Breast epithelium (tissue), 4 donors: Measurements from ENCODE around the gene ADGRG1. TPM values are rescaled to one million over a fixed set of nuclear protein-coding genes. Genes with fewer than 3 reads are reported as not detected.
A peak's percentile ranks its signal among the peaks of the same experiment; 100 is the strongest.

Experiments
- DNase-seq, 2 donors: peaks; one replicate each; pipeline ENCODE4 v3.0.0-alpha.2; 2019; ENCODE audit warnings: low spot score in 2 of 2
- H3K27ac ChIP-seq, 2 donors: fragments of 200-600 bp; sonication (generic) in 1 of 2; one replicate each; pipeline ENCODE4 v1.5.1; 2016 to 2019; ENCODE audit warnings: mild to moderate bottlenecking in 1 of 2
- H3K27me3 ChIP-seq, 2 donors: fragments of 200-600 bp; sonication (generic) in 1 of 2; one replicate each; pipeline versions ENCODE4 v1.5.1 to v1.6.0; 2017 to 2019; ENCODE audit warnings: control low read depth in 1 of 2, mild to moderate bottlenecking in 1 of 2
- H3K36me3 ChIP-seq: fragments of 200-600 bp; one replicate; pipeline ENCODE4 v1.5.1; 2019
- H3K4me1 ChIP-seq, 2 donors: fragments of 200-600 bp; sonication (generic); one replicate each; pipeline ENCODE4 v1.5.1; 2016 to 2019; ENCODE audit warnings: control low read depth in 1 of 2
- H3K4me3 ChIP-seq, 3 donors: fragments of 200-600 bp; sonication (generic); 1 replicate in 2 of 3; 2 replicates in 1 of 3; pipeline ENCODE4 v1.5.1; 2016 to 2019; ENCODE audit warnings: mild to moderate bottlenecking in 3 of 3, moderate library complexity in 2 of 3
- H3K9me3 ChIP-seq, 2 donors: fragments of 200-600 bp; sonication (generic) in 1 of 2; one replicate each; pipeline ENCODE4 v1.5.1; 2016 to 2019; ENCODE audit warnings: control low read depth in 1 of 2
- POLR2A ChIP-seq: fragments of 450-650 bp; IDR thresholded peaks from one replicate; pipeline ENCODE4 v1.6.1; 2016; ENCODE audit warnings: antibody characterized with exemption, mild to moderate bottlenecking, moderate library complexity
- POLR2AphosphoS5 ChIP-seq, 3 donors: sonication (generic); formaldehyde crosslinking; IDR thresholded peaks; one replicate each; pipeline ENCODE4 v1.6.1; 2017; ENCODE audit warnings: antibody characterized with exemption in 3 of 3
- intact Hi-C: fragments of 100-400 bp; cut with DNase I; formaldehyde crosslinking; loops from one replicate; pipeline ENCODE4 v1.15.1; 2023; ENCODE audit warnings: low total_unique reads
- total RNA-seq, 3 donors: library from RNA; depleted of rRNA; stranded (reverse); fragments of >200 nt; gene quantifications; one replicate each; pipeline ENCODE4 v1.1.0, GENCODE V29; 2016
- TF ChIP-seq, protein P1 (sequence below), 3 donors: fragments of 450-650 bp; IDR thresholded peaks; one replicate each; pipeline ENCODE4 v1.5.1; 2016 to 2017; ENCODE audit warnings: antibody characterized with exemption in 3 of 3, mild to moderate bottlenecking in 3 of 3, moderate library complexity in 3 of 3

ADGRG1 gene
- total RNA-seq = 10 to 100 TPM in 2 of 3 donors, 1 to 10 TPM in 1; 9.4 to 54.1 (median 34.0) TPM

DNA sequence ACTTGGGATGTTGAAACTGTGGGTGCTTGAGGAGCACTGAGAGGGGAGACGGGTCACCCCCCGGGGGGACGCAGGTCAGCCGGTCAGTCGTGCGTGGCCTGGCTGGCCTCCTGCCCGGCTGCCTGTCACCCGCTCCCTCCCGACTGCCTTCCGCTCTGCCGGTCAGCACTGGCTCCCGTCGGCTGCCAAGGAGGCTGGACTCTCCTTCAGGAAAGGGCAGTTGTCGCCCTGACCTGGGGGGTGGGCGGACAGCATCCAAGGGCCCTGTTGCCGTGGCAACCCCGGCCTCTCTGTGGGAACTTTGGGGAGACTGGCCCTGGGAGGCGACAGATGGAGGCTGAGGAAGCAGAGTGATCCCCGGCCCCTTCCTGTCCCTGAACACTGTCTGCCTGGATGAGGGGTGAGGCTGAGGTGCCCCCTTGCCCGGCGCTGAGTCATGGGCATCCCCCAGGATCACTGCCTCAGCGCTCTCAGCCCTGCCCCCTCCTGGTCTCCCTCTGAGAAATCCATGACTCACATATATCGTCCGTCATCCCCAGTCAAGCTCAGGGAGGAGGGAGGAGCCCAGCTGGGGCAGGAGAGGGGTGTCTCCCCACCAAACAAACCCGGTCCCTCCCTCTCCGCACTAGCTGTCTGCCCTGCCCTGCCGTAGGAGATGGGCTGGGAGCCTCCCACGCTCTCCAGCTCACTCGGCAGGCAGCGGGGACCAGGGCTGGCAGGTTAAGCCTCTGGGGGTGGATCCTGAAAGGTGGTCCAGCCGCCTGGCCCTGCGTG lies at the start of gene ADGRG1:
Gene ADGRG1, plus strand, starts transcription at position 623 of the 774 bp plus-strand sequence. CDS start 21,658 bp downstream, outside the sequence.
- no peaks in the 10 kb centered on the region for H3K27me3 ChIP-seq
- no peaks in the 10 kb centered on the region for H3K36me3 ChIP-seq
- intact Hi-C loops = no loop called here
- TF ChIP-seq POLR2AphosphoS5 (IDR thresholded peaks at IDR 0.05) = peak in 2 of 3 donors; percentile 46 to 53
- TF ChIP-seq, protein P1, sequence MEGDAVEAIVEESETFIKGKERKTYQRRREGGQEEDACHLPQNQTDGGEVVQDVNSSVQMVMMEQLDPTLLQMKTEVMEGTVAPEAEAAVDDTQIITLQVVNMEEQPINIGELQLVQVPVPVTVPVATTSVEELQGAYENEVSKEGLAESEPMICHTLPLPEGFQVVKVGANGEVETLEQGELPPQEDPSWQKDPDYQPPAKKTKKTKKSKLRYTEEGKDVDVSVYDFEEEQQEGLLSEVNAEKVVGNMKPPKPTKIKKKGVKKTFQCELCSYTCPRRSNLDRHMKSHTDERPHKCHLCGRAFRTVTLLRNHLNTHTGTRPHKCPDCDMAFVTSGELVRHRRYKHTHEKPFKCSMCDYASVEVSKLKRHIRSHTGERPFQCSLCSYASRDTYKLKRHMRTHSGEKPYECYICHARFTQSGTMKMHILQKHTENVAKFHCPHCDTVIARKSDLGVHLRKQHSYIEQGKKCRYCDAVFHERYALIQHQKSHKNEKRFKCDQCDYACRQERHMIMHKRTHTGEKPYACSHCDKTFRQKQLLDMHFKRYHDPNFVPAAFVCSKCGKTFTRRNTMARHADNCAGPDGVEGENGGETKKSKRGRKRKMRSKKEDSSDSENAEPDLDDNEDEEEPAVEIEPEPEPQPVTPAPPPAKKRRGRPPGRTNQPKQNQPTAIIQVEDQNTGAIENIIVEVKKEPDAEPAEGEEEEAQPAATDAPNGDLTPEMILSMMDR (IDR thresholded peaks at IDR 0.05) = no peak
- peak in 1 of 2 donors; percentile 81 for DNase-seq
- H3K4me3 ChIP-seq = peak within 1 kb of the TSS; percentile 30 to 61 (median 37)
- H3K27ac ChIP-seq = peak within 1 kb of the TSS; percentile 79 to 81
- H3K4me1 ChIP-seq = peaks cover 8 to 15% of the 10 kb centered on the region in 2 donors
- H3K9me3 ChIP-seq = no peaks in the 10 kb centered on the region

DNA sequence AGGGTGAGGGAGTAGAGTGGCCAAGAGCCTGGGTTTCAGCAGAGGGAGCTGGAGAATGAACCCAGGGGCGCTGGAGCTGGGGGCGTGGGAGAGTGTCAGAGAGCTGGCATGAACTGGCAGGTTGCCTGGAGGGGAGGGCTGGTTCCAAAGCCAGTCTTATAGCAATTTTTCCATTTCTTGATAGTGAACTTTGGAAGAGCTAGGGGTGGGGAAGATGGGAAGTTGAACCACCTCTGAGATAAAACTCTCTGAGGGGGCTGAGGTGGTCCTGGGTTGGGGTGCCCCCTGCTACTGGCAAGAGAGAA lies 49.1 kb upstream of the ADGRG1 start:
- no peaks in the 10 kb centered on the region for H3K36me3 ChIP-seq
- no peak for DNase-seq
- H3K4me1 ChIP-seq = no peaks in the 10 kb centered on the region
- H3K27ac ChIP-seq = no peak overlapping the region
- no peaks in the 10 kb centered on the region for H3K27me3 ChIP-seq
- H3K4me3 ChIP-seq = no peak overlapping the region
- intact Hi-C loops = no loop called here
- H3K9me3 ChIP-seq = no peaks in the 10 kb centered on the region
- TF ChIP-seq, protein P1 (IDR thresholded peaks at IDR 0.05) = no peak
- TF ChIP-seq POLR2A = no peak
- TF ChIP-seq POLR2AphosphoS5 (IDR thresholded peaks at IDR 0.05) = no peak

DNA sequence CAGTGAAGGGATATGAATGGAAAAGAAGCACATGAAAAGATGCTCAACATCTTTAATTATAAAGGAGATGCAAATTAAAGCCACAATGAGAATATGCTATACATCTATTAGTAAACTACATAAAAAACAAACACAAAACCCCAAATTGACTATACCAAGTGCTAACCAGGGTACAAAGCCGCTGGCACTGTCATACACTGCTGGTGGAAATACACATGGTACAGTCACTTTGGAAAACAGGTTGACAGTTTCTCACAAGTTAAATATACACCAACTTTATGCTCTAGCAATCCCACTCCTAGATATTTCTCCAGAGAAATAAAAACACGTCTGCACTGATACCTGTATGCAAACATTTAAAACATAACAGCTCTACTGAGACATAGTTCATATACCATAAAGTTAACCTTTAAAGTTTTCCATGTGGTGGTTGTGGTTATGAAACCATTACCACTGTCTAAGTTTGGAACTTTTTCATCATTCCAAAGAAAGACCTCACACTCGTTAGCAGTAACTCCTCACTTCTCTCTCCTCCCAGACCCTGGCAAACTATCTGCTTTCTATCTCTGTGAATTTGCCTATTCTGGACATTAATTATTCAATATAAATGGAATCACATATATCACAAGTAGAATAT lies 43.3 kb upstream of the ADGRG1 start:
- Histone ChIP-seq H3K4me1 (no peaks in the 10 kb centered on the region), H3K9me3 (no peaks in the 10 kb centered on the region), H3K27ac (no peak overlapping the region), H3K4me3 (no peak overlapping the region), H3K36me3 (no peaks in the 10 kb centered on the region), H3K27me3 (no peaks in the 10 kb centered on the region)
- no peak for DNase-seq
- intact Hi-C loops = no loop called here
- no peak for TF ChIP-seq POLR2A
- TF ChIP-seq, protein P1 (IDR thresholded peaks at IDR 0.05) = no peak
- no peak for TF ChIP-seq POLR2AphosphoS5 (IDR thresholded peaks at IDR 0.05)

DNA sequence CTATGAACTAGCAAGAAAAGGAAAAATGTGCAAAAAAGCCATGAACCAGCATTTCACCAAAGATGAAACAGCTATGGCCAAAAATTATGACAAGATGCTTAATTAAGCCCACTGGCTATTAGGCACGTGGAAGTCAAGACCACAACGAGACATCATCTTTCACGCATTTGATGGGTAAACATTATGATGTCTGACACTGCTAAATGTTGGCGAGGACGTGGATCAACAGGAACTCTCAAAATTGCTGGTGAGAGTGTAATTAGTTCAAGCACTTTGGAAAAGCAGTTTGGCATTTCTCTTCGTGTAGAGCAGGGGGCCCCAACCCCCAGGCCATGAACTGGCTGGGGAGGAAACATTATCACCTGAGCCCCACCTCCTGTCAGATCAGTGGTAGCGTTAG lies 39.6 kb upstream of the ADGRG1 start:
- Histone ChIP-seq H3K27ac (no peak overlapping the region), H3K9me3 (no peaks in the 10 kb centered on the region), H3K4me3 (no peak overlapping the region), H3K4me1 (no peaks in the 10 kb centered on the region), H3K36me3 (no peaks in the 10 kb centered on the region), H3K27me3 (no peaks in the 10 kb centered on the region)
- intact Hi-C loops = no loop called here
- no peak for DNase-seq
- TF ChIP-seq, protein P1 (IDR thresholded peaks at IDR 0.05) = no peak
- TF ChIP-seq POLR2AphosphoS5 (IDR thresholded peaks at IDR 0.05) (no peak), POLR2A (no peak)

DNA sequence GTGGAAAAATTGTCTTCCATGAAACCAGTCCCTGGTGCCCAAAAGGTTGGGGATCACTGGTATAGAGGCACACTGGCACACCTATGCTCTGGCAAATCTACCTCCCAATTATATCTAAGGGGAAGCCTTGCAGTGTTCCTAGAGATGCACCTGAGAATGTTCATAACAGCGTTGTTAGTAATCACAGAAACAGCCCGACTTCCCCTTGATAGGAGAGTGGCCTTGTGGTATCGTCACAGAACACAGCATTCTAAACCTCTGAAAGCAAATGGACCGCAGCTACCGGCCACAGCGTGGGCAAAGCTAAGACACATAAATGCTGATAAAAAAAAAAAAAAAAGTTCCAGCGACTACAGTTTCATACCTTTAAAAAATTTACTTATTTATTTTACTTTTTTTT lies 39.1 kb upstream of the ADGRG1 start:
- no peak overlapping the region for H3K27ac ChIP-seq
- H3K36me3 ChIP-seq = no peaks in the 10 kb centered on the region
- no peak for DNase-seq
- no peaks in the 10 kb centered on the region for H3K4me1 ChIP-seq
- intact Hi-C loops = no loop called here
- no peaks in the 10 kb centered on the region for H3K9me3 ChIP-seq
- no peak overlapping the region for H3K4me3 ChIP-seq
- TF ChIP-seq, protein P1 (IDR thresholded peaks at IDR 0.05) = no peak
- TF ChIP-seq POLR2AphosphoS5 (IDR thresholded peaks at IDR 0.05) (no peak), POLR2A (no peak)
- H3K27me3 ChIP-seq = no peaks in the 10 kb centered on the region
